HFFc6 (cell line): ENCODE results near the gene PLTP. TPM values are rescaled to one million over a fixed set of nuclear protein-coding genes. Genes with fewer than 3 reads are reported as not detected.

ENCODE experiments used
- DNase-seq: peaks from one replicate; pipeline ENCODE4 v3.0.0-alpha.2; 2018
- H3K27ac Mint-ChIP-seq: 2 replicates; pipeline ENCODE4 v1.8.0; 2020; ENCODE audit warnings: mild to moderate bottlenecking, mixed read lengths
- H3K27me3 Mint-ChIP-seq: 2 replicates; pipeline ENCODE4 v1.8.0; 2021; ENCODE audit warnings: mild to moderate bottlenecking, moderate library complexity, mixed read lengths; ENCODE audit not compliant: insufficient read depth
- H3K36me3 Mint-ChIP-seq: 2 replicates; pipeline ENCODE4 v1.8.0; 2021; ENCODE audit warnings: low read depth, mixed read lengths
- H3K4me1 Mint-ChIP-seq: 2 replicates; pipeline ENCODE4 v1.8.0; 2020; ENCODE audit warnings: low read depth, mixed read lengths
- H3K4me3 Mint-ChIP-seq: 2 replicates; pipeline ENCODE4 v1.8.0; 2020; ENCODE audit warnings: mild to moderate bottlenecking, moderate library complexity, mixed read lengths
- H3K9me3 Mint-ChIP-seq: 2 replicates; pipeline ENCODE4 v1.8.0; 2020; ENCODE audit warnings: mild to moderate bottlenecking, mixed read lengths
- CTCF ChIP-seq: fragments of 200-600 bp; sonication (generic); IDR thresholded peaks from 2 replicates; pipeline ENCODE4 v1.5.0; 2021; ENCODE audit warnings: antibody characterized with exemption, mild to moderate bottlenecking
- total RNA-seq, 6 experiments: library from RNA; stranded (reverse); fragmentation: NEBNext Ultra II Directional; extraction: Animal tissue kit (Norgen Biotek cat#: 25700); gene quantifications; 2 replicates in 1 of 6; 3 replicates in 5 of 6; pipeline ENCODE4 v1.2.3, GENCODE V29; 2021

The PLTP gene
- total RNA-seq, 6 experiments from 2014 or later: 8.3 to 13.6 (median 11.1) TPM

DNA sequence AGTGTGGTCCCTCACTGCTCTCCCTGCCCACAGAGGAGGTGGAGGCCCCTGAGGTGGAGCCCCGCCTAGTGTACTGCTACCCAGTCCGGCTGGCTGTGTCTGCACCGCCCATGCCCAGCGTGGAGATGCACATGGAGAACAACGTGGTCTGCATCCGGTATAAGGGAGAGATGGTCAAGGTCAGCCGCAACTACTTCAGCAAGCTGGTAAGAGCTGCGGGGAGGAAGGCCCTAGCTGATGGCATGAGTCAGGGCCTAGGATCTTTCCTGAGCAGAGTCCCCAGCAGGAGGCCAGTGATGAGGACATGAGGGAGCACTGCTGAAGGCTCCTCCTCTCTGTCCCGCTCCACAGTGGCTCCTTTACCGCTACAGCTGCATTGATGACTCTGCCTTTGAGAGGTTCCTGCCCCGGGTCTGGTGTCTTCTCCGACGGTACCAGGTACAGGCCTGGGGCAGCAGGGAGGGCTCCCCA lies 33.8 kb upstream of the PLTP start:
- no peak for TF ChIP-seq CTCF
- Mint-ChIP-seq H3K27ac (0 out of 2 replicates have a peak overlapping the region, but pooled peaks have one; percentile 26), H3K4me1 (peaks cover 14% of the 10 kb centered on the region), H3K27me3 (peaks cover 9% of the 10 kb centered on the region), H3K9me3 (no peaks in the 10 kb centered on the region), H3K4me3 (no peak overlapping the region), H3K36me3 (peaks cover 32% of the 10 kb centered on the region)
- DNase-seq: no peak

- peak; percentile 66 for TF ChIP-seq CTCF
- H3K27ac Mint-ChIP-seq: no peak overlapping the region; the same call in 1 of the 2 replicates
- no peak overlapping the region for H3K4me3 Mint-ChIP-seq
- H3K4me1 Mint-ChIP-seq: peaks cover 14% of the 10 kb centered on the region
- DNase-seq: no peak
- peaks cover 32% of the 10 kb centered on the region for H3K36me3 Mint-ChIP-seq
- no peaks in the 10 kb centered on the region for H3K9me3 Mint-ChIP-seq
- peaks cover 9% of the 10 kb centered on the region for H3K27me3 Mint-ChIP-seq
Observed at GRCh38 chr20:45944965-45945677, 33.2 kb upstream of the PLTP start.

DNA sequence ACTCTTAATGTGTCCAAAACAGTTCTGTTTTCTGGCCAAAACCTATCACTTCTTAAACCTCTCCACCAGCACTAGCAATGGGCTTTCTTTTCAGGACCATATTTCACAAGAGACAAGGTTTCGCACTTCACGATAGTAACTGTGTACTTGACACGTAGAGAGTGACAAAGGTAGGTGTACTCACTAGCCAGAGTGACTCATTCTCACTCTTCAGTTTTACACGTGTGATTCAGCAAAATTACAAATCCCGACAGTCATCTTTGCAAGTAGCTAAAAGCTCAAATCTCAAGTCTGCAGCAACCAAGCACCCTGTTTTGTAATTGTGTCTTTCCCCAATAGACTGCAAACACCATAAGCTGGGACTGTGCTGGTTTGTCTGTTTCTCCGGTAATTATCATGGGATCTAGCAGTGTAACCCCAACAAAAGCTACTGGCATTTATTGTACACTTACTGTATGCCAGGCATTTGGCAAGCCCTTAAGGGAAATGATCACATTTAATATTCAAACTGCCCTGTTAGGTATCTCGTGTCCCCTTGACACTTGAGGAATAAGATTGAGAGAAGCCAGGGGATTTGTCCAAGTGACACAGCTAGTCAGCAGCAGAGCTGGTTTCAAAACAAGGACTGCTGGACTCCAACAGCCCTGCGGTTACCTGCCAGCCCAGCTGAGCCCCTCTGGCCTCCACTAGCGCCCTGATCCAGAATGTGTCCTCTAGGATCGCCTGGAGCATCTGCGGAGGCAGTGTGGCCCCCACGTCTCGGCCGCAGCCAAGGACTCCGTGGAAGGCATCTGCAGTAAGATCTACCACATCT lies 32.4 kb upstream of the PLTP start:
- TF ChIP-seq CTCF: no peak
- H3K4me1 Mint-ChIP-seq: peaks cover 14% of the 10 kb centered on the region
- DNase-seq: no peak
- H3K9me3 Mint-ChIP-seq: no peaks in the 10 kb centered on the region
- peaks cover 38% of the 10 kb centered on the region for H3K36me3 Mint-ChIP-seq
- no peak overlapping the region for H3K4me3 Mint-ChIP-seq
- peaks cover 9% of the 10 kb centered on the region for H3K27me3 Mint-ChIP-seq
- H3K27ac Mint-ChIP-seq: peak overlapping the region; percentile 9; the same call in 1 of the 2 replicates

GRCh38 chr20:45943613-45944012 lies 31.7 kb upstream of the PLTP start:
- H3K36me3 Mint-ChIP-seq: peaks cover 33% of the 10 kb centered on the region
- TF ChIP-seq CTCF: no peak
- DNase-seq: no peak
- no peaks in the 10 kb centered on the region for H3K9me3 Mint-ChIP-seq
- peak overlapping the region; percentile 9; the same call in 1 of the 2 replicates for H3K27ac Mint-ChIP-seq
- H3K4me1 Mint-ChIP-seq: peaks cover 14% of the 10 kb centered on the region
- no peak overlapping the region for H3K4me3 Mint-ChIP-seq
- H3K27me3 Mint-ChIP-seq: peaks cover 6% of the 10 kb centered on the region

- no peak for TF ChIP-seq CTCF
- H3K27ac Mint-ChIP-seq: no peak overlapping the region
- H3K36me3 Mint-ChIP-seq: peaks cover 35% of the 10 kb centered on the region
- peaks cover 3% of the 10 kb centered on the region for H3K27me3 Mint-ChIP-seq
- H3K9me3 Mint-ChIP-seq: no peaks in the 10 kb centered on the region
- H3K4me1 Mint-ChIP-seq: peaks cover 26% of the 10 kb centered on the region
- H3K4me3 Mint-ChIP-seq: no peak overlapping the region
- DNase-seq: no peak
Observed at GRCh38 chr20:45940469-45940868, 28.5 kb upstream of the PLTP start.
